HG03025 (cell line): ENCODE results near the gene UNC119.

ENCODE experiments used
- ATAC-seq: cut with Tn5 transposase; IDR thresholded peaks from one replicate; pipeline ENCODE4 v1.9.1; 2021; ENCODE audit warnings: mild to moderate bottlenecking, moderate library complexity; ENCODE audit not compliant: unreplicated experiment, low FRiP score

UNC119 gene

GRCh38 chr17:28500712-28501379 is 51.6 kb downstream of the UNC119 start:
- no peak for ATAC-seq

- ATAC-seq = no peak
Measured at GRCh38 chr17:28499684-28500357, 52.6 kb downstream of the UNC119 start.

GRCh38 chr17:28499364-28499664 is 53.1 kb downstream of the UNC119 start:
- ATAC-seq = no peak

- no peak for ATAC-seq
Measured at GRCh38 chr17:28498652-28499363, 53.6 kb downstream of the UNC119 start.

GRCh38 chr17:28497931-28498330 is 54.5 kb downstream of the UNC119 start:
- no peak for ATAC-seq
